SK-N-SH (cell line): ENCODE data around the gene ARCN1. TPM values are rescaled to one million over a fixed set of nuclear protein-coding genes. Genes with fewer than 3 reads are reported as not detected.

Experiments used
- CTCF ChIA-PET: fragments of 300-600, 350-600 bp; formaldehyde crosslinking; extraction: SDS; loops from one replicate; lab custom pipeline; 2021; lab: Yijun Ruan, JAX
- POLR2A ChIA-PET: fragments of 350-600 bp; sonication (Branson Sonifier 250); formaldehyde crosslinking; extraction: SDS; loops from one replicate; lab custom pipeline; 2020; ENCODE audit warnings: antibody characterized with exemption, inconsistent platforms; lab: Yijun Ruan, JAX
- DNase-seq: peaks from one replicate; pipeline ENCODE4 v3.0.0; 2012
- H2AFZ ChIP-seq: fragments of 200-600 bp; sonication (generic); 2 replicates; pipeline ENCODE4 v1.8.1; 2016; ENCODE audit warnings: antibody characterized with exemption, mild to moderate bottlenecking, low read depth
- H3F3A ChIP-seq: fragments of 200-600 bp; sonication (generic); replicated peaks from 2 replicates; pipeline ENCODE3; 2016; ENCODE audit warnings: antibody characterized with exemption, mild to moderate bottlenecking; ENCODE audit not compliant: insufficient read depth
- H3K27ac ChIP-seq, 2 experiments: fragments of 200-500 bp in 1 of 2; fragments of 200-600 bp in 1 of 2; sonication (Bioruptor generic) in 1 of 2; sonication (generic), shearing (Covaris generic) in 1 of 2; 2 replicates each; pipeline versions ENCODE4 v1.5.1 to v1.6.1; 2014 to 2016; ENCODE audit warnings: low read depth in 2 of 2, inconsistent platforms in 1 of 2, low read length in 1 of 2, mild to moderate bottlenecking in 1 of 2, mixed read lengths in 1 of 2
- H3K27me3 ChIP-seq: fragments of 200-600 bp; sonication (generic), shearing (Covaris generic); 2 replicates; pipeline ENCODE4 v1.6.1; 2016; ENCODE audit warnings: mixed run types; ENCODE audit not compliant: insufficient read depth
- H3K36me3 ChIP-seq, 2 experiments: fragments of 200-500 bp in 1 of 2; fragments of 200-600 bp in 1 of 2; sonication (Bioruptor generic) in 1 of 2; sonication (generic) in 1 of 2; replicated peaks in 1 of 2; 2 replicates each; pipeline versions ENCODE3 to v1.5.1; 2014 to 2016; ENCODE audit warnings: low read length in 1 of 2, mild to moderate bottlenecking in 1 of 2; ENCODE audit not compliant: insufficient read depth in 2 of 2, control insufficient read depth in 1 of 2
- H3K4me1 ChIP-seq, 2 experiments: fragments of 200-500 bp in 1 of 2; fragments of 200-600 bp in 1 of 2; sonication (Bioruptor generic) in 1 of 2; sonication (generic), shearing (Covaris generic) in 1 of 2; 2 replicates each; pipeline versions ENCODE4 v1.5.1 to v1.6.1; 2014 to 2016; ENCODE audit warnings: low read depth in 1 of 2, low read length in 1 of 2, mixed run types in 1 of 2; ENCODE audit not compliant: insufficient read depth in 2 of 2, control insufficient read depth in 1 of 2
- H3K4me2 ChIP-seq: fragments of 200-600 bp; sonication (generic), shearing (Covaris generic); 2 replicates; pipeline ENCODE4 v1.6.1; 2017; ENCODE audit warnings: mixed run types
- H3K4me3 ChIP-seq, 2 experiments: fragments of 200-500 bp in 1 of 2; fragments of 200-600 bp in 1 of 2; sonication (Bioruptor generic) in 1 of 2; sonication (generic), shearing (Covaris generic) in 1 of 2; 2 replicates each; pipeline versions ENCODE4 v1.5.1 to v1.8.1; 2014 to 2016; ENCODE audit warnings: low read depth in 2 of 2, inconsistent platforms in 1 of 2, low read length in 1 of 2, mild to moderate bottlenecking in 1 of 2, mixed read lengths in 1 of 2, moderate library complexity in 1 of 2
- H3K79me2 ChIP-seq: fragments of 200-600 bp; sonication (generic); 2 replicates; pipeline ENCODE4 v1.8.1; 2017; ENCODE audit warnings: mild to moderate bottlenecking; ENCODE audit not compliant: insufficient read depth
- H3K9ac ChIP-seq: fragments of 200-600 bp; sonication (generic); 2 replicates; pipeline ENCODE4 v1.6.1; 2017; ENCODE audit warnings: mixed run types
- H3K9me2 ChIP-seq: fragments of 200-600 bp; sonication (generic); 2 replicates; pipeline ENCODE4 v1.6.1; 2017; ENCODE audit warnings: mixed run types
- H3K9me3 ChIP-seq: fragments of 200-600 bp; sonication (generic); 2 replicates; pipeline ENCODE4 v1.6.1; 2017; ENCODE audit warnings: mixed run types, mild to moderate bottlenecking, moderate library complexity
- H4K20me1 ChIP-seq: fragments of 200-600 bp; sonication (generic); 2 replicates; pipeline ENCODE4 v1.6.1; 2017; ENCODE audit warnings: mild to moderate bottlenecking, mixed run types; ENCODE audit not compliant: insufficient read depth
- CHD2 ChIP-seq: fragments of 150-350 bp; IDR thresholded peaks from 2 replicates; pipeline ENCODE4 v1.6.1; 2018; ENCODE audit warnings: low read length; ENCODE audit not compliant: partially characterized antibody
- EP300 ChIP-seq, 2 experiments: IDR thresholded peaks; 2 replicates each; pipeline versions ENCODE4 v1.4.0 to v1.6.1; 2012; ENCODE audit warnings: borderline replicate concordance in 1 of 2, low read depth in 1 of 2, low read length in 1 of 2
- EZH2phosphoT487 ChIP-seq: fragments of 200-600 bp; sonication (generic); IDR thresholded peaks from 2 replicates; pipeline ENCODE4 v1.6.1; 2017; ENCODE audit warnings: low read depth, mixed run types, mild to moderate bottlenecking, antibody characterized with exemption, moderate library complexity, borderline replicate concordance
- FOXJ3 ChIP-seq: sonication (generic); formaldehyde crosslinking; IDR thresholded peaks from 2 replicates; pipeline ENCODE4 v1.5.1; 2020; ENCODE audit warnings: mild to moderate bottlenecking, missing genetic modification reagents
- FOXM1 ChIP-seq: IDR thresholded peaks from 2 replicates; pipeline ENCODE4 v1.4.0; 2012; ENCODE audit warnings: low read depth, mild to moderate bottlenecking
- GATA2 ChIP-seq: sonication (generic); formaldehyde crosslinking; IDR thresholded peaks from 2 replicates; pipeline ENCODE4 v1.5.0; 2020; ENCODE audit warnings: mild to moderate bottlenecking, missing genetic modification reagents
- JUND ChIP-seq: IDR thresholded peaks from 2 replicates; pipeline ENCODE4 v1.4.0; 2012
- MXI1 ChIP-seq: IDR thresholded peaks from 2 replicates; pipeline ENCODE4 v1.6.1; 2012; ENCODE audit warnings: mild to moderate bottlenecking, low read depth, low read length, improper control_type of control experiment
- NFIC ChIP-seq: IDR thresholded peaks from 2 replicates; pipeline ENCODE4 v1.4.0; 2012; ENCODE audit warnings: borderline replicate concordance
- NRF1 ChIP-seq: IDR thresholded peaks from 2 replicates; pipeline ENCODE4 v1.6.1; 2012; ENCODE audit warnings: low read depth, mild to moderate bottlenecking, low read length
- RAD21 ChIP-seq: IDR thresholded peaks from 2 replicates; pipeline ENCODE4 v1.6.1; 2012; ENCODE audit warnings: mild to moderate bottlenecking, low read length
- SIN3A ChIP-seq: IDR thresholded peaks from 2 replicates; pipeline ENCODE4 v1.6.1; 2012; ENCODE audit warnings: low read depth, mild to moderate bottlenecking, low read length, moderate library complexity, borderline replicate concordance
- TAF1 ChIP-seq: IDR thresholded peaks from 2 replicates; pipeline ENCODE4 v1.6.1; 2012; ENCODE audit warnings: low read depth, mild to moderate bottlenecking, low read length, moderate library complexity, borderline replicate concordance
- WGBS: methylation state at CpG from one replicate; pipeline ENCODE4 v1.1.6; 2017; ENCODE audit warnings: low lambda C conversion rate; 5-methylcytosine and 5-hydroxymethylcytosine counted together
- polyA plus RNA-seq, 3 experiments: library from polyadenylated mRNA; depleted of rRNA; stranded (reverse); fragments of >200 nt; gene quantifications; 2 replicates each; pipeline ENCODE4 v1.2.3, GENCODE V29; 2012
- TF ChIP-seq, protein P1 (sequence below): IDR thresholded peaks from 2 replicates; pipeline ENCODE4 v1.4.0; 2012; ENCODE audit warnings: low read depth, borderline replicate concordance
- TF ChIP-seq, protein P2 (sequence below): IDR thresholded peaks from 2 replicates; pipeline ENCODE4 v1.4.0; 2012; ENCODE audit warnings: low read depth, borderline replicate concordance

Gene ARCN1
- polyA plus RNA-seq, 1 of the 3 experiments (the other 2 are of a cell fraction): 128 TPM

DNA sequence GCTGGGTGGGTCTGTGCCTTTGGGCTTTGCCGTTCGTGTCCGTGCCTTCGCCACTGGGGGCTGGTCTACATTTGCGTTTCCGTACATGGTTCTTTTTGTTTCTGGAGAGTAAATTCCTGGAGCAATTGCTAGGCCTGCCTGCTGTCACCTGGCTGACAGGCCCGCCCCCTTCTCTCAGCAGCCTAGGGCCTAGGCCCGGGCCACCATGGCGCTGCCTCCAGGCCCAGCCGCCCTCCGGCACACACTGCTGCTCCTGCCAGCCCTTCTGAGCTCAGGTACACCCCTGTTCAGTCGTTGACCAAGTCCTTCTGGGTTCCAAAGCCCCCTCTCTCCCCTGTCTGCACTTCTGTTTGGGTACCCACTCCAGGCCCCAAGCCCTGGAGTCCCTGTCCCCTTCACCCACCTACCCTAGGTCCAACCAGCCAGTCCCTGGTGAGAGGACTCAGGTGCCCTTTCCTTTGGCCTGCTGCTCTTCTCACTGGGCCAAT is 40.6 kb upstream of the ARCN1 start:
- H3K27ac ChIP-seq: peak overlapping the region in 1 of 2 experiments; percentile 78; a peak in 1 of 4 replicates
- no peaks in the 10 kb centered on the region for H3K27me3 ChIP-seq
- H3F3A ChIP-seq: peaks cover 5% of the 10 kb centered on the region
- peak overlapping the region; percentile 74 to 85 for H3K4me3 ChIP-seq
- peaks cover 4 to 18% of the 10 kb centered on the region in 2 experiments; a peak in 3 of 4 replicates for H3K4me1 ChIP-seq
- no peaks in the 10 kb centered on the region for H3K9me2 ChIP-seq
- peaks cover 0 to 22% of the 10 kb centered on the region in 2 experiments for H3K36me3 ChIP-seq
- ChIA-PET POLR2A (no interaction called here), CTCF (interaction anchor here (1.6 kb wide), 1 partner anchor 333 kb away, joined by 3 read pairs; no protein-coding TSS in a partner anchor)
- peak overlapping the region; percentile 95 for H3K4me2 ChIP-seq
- H2AFZ ChIP-seq: peak overlapping the region; percentile 92; the same call in 1 of the 2 replicates
- DNase-seq: peak; percentile 69
- peak overlapping the region; percentile 69; the same call in 1 of the 2 replicates for H3K9ac ChIP-seq
- WGBS: 38% methylated on average over 7 of the region's 12 CpGs
- no peaks in the 10 kb centered on the region for H4K20me1 ChIP-seq
- no peaks in the 10 kb centered on the region; the same call in 1 of the 2 replicates for H3K79me2 ChIP-seq
- no peaks in the 10 kb centered on the region for H3K9me3 ChIP-seq
- TF ChIP-seq NRF1 (no peak), MXI1 (no peak), EZH2phosphoT487 (no peak), EP300 (IDR thresholded peaks at IDR 0.05; ENCODE audit: borderline replicate concordance in 1 of 2, low read depth in 1 of 2, low read length in 1 of 2) (no peak), NFIC (no peak), RAD21 (no peak), SIN3A (no peak), GATA2 (CRISPR knock-in tag) (no peak), JUND (no peak)
- TF ChIP-seq, protein P1, sequence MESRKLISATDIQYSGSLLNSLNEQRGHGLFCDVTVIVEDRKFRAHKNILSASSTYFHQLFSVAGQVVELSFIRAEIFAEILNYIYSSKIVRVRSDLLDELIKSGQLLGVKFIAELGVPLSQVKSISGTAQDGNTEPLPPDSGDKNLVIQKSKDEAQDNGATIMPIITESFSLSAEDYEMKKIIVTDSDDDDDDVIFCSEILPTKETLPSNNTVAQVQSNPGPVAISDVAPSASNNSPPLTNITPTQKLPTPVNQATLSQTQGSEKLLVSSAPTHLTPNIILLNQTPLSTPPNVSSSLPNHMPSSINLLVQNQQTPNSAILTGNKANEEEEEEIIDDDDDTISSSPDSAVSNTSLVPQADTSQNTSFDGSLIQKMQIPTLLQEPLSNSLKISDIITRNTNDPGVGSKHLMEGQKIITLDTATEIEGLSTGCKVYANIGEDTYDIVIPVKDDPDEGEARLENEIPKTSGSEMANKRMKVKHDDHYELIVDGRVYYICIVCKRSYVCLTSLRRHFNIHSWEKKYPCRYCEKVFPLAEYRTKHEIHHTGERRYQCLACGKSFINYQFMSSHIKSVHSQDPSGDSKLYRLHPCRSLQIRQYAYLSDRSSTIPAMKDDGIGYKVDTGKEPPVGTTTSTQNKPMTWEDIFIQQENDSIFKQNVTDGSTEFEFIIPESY: no peak

DNA sequence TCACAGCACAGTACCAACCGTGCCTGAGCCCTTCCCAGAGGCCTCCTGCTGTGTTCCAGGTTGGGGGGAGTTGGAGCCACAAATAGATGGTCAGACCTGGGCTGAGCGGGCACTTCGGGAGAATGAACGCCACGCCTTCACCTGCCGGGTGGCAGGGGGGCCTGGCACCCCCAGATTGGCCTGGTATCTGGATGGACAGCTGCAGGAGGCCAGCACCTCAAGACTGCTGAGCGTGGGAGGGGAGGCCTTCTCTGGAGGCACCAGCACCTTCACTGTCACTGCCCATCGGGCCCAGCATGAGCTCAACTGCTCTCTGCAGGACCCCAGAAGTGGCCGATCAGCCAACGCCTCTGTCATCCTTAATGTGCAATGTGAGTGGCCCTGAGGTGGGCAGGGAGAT is 40.1 kb upstream of the ARCN1 start:
- no peaks in the 10 kb centered on the region for H4K20me1 ChIP-seq
- H3F3A ChIP-seq: peaks cover 3% of the 10 kb centered on the region
- peaks cover 0 to 18% of the 10 kb centered on the region in 2 experiments for H3K36me3 ChIP-seq
- POLR2A ChIA-PET: no interaction called here
- 84% methylated on average over 8 of the region's 10 CpGs for WGBS
- no peak overlapping the region for H3K27ac ChIP-seq
- no peak overlapping the region for H2AFZ ChIP-seq
- H3K79me2 ChIP-seq: no peaks in the 10 kb centered on the region; the same call in 1 of the 2 replicates
- no peak overlapping the region for H3K9ac ChIP-seq
- no peaks in the 10 kb centered on the region for H3K27me3 ChIP-seq
- DNase-seq: no peak
- H3K4me3 ChIP-seq: peak overlapping the region; percentile 74 to 85
- CTCF ChIA-PET: no interaction called here
- peak overlapping the region; percentile 95 for H3K4me2 ChIP-seq
- no peaks in the 10 kb centered on the region for H3K9me2 ChIP-seq
- TF ChIP-seq FOXJ3 (no peak), JUND (no peak), NRF1 (no peak), CHD2 (no peak), TAF1 (no peak), EZH2phosphoT487 (no peak), FOXM1 (no peak), RAD21 (no peak)
- TF ChIP-seq, protein P2, sequence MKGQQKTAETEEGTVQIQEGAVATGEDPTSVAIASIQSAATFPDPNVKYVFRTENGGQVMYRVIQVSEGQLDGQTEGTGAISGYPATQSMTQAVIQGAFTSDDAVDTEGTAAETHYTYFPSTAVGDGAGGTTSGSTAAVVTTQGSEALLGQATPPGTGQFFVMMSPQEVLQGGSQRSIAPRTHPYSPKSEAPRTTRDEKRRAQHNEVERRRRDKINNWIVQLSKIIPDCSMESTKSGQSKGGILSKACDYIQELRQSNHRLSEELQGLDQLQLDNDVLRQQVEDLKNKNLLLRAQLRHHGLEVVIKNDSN: no peak
- peaks cover 4 to 18% of the 10 kb centered on the region in 2 experiments; a peak in 3 of 4 replicates for H3K4me1 ChIP-seq
- no peaks in the 10 kb centered on the region for H3K9me3 ChIP-seq
